Activated naive CD4-positive, alpha-beta T cell treated with anti-CD3 and anti-CD28 coated beads for 36 hours (primary cell): ENCODE measurements around the gene WDR37. TPM values are rescaled to one million over a fixed set of nuclear protein-coding genes. Genes with fewer than 3 reads are reported as not detected.

Experiments used
- total RNA-seq, 2 experiments: library from RNA; stranded (reverse); gene quantifications; one replicate each; pipeline ENCODE4 v1.2.3, GENCODE V29; 2021

Gene WDR37
- total RNA-seq, 2 experiments from 2014 or later = 14.0 to 16.0 TPM

Other genes with a start within 250 kb of the WDR37 start
- 10 to 100 TPM; 66.7 to 69.3 TPM for gene LARP4B, start 124.7 kb upstream of the WDR37 start, total RNA-seq
- 10 to 100 TPM; 98.3 to 98.9 TPM for gene GTPBP4, start 68.0 kb upstream of the WDR37 start, total RNA-seq
- not detected for gene IDI2, start 30.5 kb upstream of the WDR37 start, total RNA-seq
- 10 to 100 TPM; 68.2 to 68.5 TPM for gene IDI1, start 7.3 kb upstream of the WDR37 start, total RNA-seq